PC-9 (cell line): ENCODE results near the gene PSEN1. TPM values are rescaled to one million over a fixed set of nuclear protein-coding genes. Genes with fewer than 3 reads are reported as not detected.

Experiments used
- BruUV-seq: library from RNA; stranded (reverse); fragments of 400-500 nt; replicated peaks from 2 replicates; lab custom pipeline; 2021; lab: Mats Ljungman, UMichigan
- CTCF ChIA-PET: fragments of 300-600 bp; sonication (Branson Sonifier 250); formaldehyde crosslinking; loops from one replicate; lab custom pipeline; 2022; ENCODE audit warnings: antibody characterized with exemption; lab: Charles Lee
- POLR2A ChIA-PET: fragments of 300-600 bp; sonication (Branson Sonifier 250); formaldehyde crosslinking; loops from one replicate; lab custom pipeline; 2022; ENCODE audit warnings: antibody characterized with exemption; ENCODE audit not compliant: unreplicated experiment; lab: Charles Lee
- DNase-seq, 2 experiments: peaks; one replicate each; pipeline versions ENCODE4 v3.0.0 to v3.0.0-alpha.2; 2015 to 2022; ENCODE audit warnings: mixed read lengths in 1 of 2
- H2AFZ ChIP-seq: fragments of 200-600 bp; sonication (generic); 2 replicates; pipeline ENCODE4 v1.8.1; 2017; ENCODE audit warnings: antibody characterized with exemption
- H3F3A ChIP-seq: fragments of 200-600 bp; sonication (generic); 2 replicates; pipeline ENCODE4 v1.8.1; 2017; ENCODE audit warnings: antibody characterized with exemption, mild to moderate bottlenecking, low read depth; ENCODE audit not compliant: insufficient read depth
- H3K27ac ChIP-seq: fragments of 200-600 bp; sonication (generic); 2 replicates; pipeline ENCODE4 v1.6.1; 2016; ENCODE audit warnings: mixed run types
- H3K27me3 ChIP-seq: fragments of 200-600 bp; sonication (generic); 2 replicates; pipeline ENCODE4 v1.6.1; 2016; ENCODE audit warnings: low read depth, mixed run types; ENCODE audit not compliant: insufficient read depth
- H3K36me3 ChIP-seq: fragments of 200-600 bp; sonication (generic); 2 replicates; pipeline ENCODE4 v1.6.1; 2016; ENCODE audit warnings: low read depth, mixed run types
- H3K4me1 ChIP-seq: fragments of 200-600 bp; sonication (generic); replicated peaks from 2 replicates; pipeline ENCODE4 v1.6.1; 2016; ENCODE audit warnings: mixed run types; ENCODE audit not compliant: insufficient read depth
- H3K4me2 ChIP-seq: fragments of 200-600 bp; sonication (generic); 2 replicates; pipeline ENCODE4 v1.6.1; 2017; ENCODE audit warnings: mixed run types
- H3K4me3 ChIP-seq: fragments of 200-600 bp; sonication (generic); 2 replicates; pipeline ENCODE4 v1.6.1; 2016; ENCODE audit warnings: mixed run types
- H3K79me2 ChIP-seq: fragments of 200-600 bp; sonication (generic); 2 replicates; pipeline ENCODE4 v1.6.1; 2017; ENCODE audit warnings: low read depth, mixed run types
- H3K9me2 ChIP-seq: fragments of 200-600 bp; sonication (generic); 2 replicates; pipeline ENCODE4 v1.8.1; 2017; ENCODE audit warnings: mild to moderate bottlenecking; ENCODE audit not compliant: insufficient read depth
- H3K9me3 ChIP-seq: fragments of 200-600 bp; sonication (generic); 2 replicates; pipeline ENCODE4 v1.8.1; 2016; ENCODE audit warnings: low read depth; ENCODE audit not compliant: insufficient read depth
- H4K20me1 ChIP-seq: fragments of 200-600 bp; sonication (generic); 2 replicates; pipeline ENCODE4 v1.8.1; 2017; ENCODE audit not compliant: insufficient read depth
- EZH2 ChIP-seq: fragments of 200-600 bp; sonication (generic); IDR thresholded peaks from 2 replicates; pipeline ENCODE4 v1.8.0; 2017; ENCODE audit warnings: antibody characterized with exemption, low read depth
- intact Hi-C: fragments of 100-400 bp; cut with micrococcal nuclease; formaldehyde crosslinking; loops from one replicate; pipeline ENCODE4 v1.10.0; 2022; ENCODE audit not compliant: unreplicated experiment
- total RNA-seq: library from RNA; stranded (reverse); gene quantifications from 2 replicates; pipeline ENCODE4 v1.2.3, GENCODE V29; 2021
- TF ChIP-seq, protein P1 (sequence below): fragments of 200-600 bp; sonication (generic); conservative IDR thresholded peaks from 2 replicates; pipeline ENCODE4 v1.6.1; 2017; ENCODE audit warnings: mixed run types, antibody characterized with exemption, mild to moderate bottlenecking, moderate library complexity

Gene PSEN1
- total RNA-seq, 1 experiment from 2014 or later: 44.0 TPM

GRCh38 chr14:73172500-73172899 lies 36.2 kb downstream of the PSEN1 start:
- H3K4me1 ChIP-seq: no peaks in the 10 kb centered on the region
- H3K27me3 ChIP-seq: no peaks in the 10 kb centered on the region
- H3K27ac ChIP-seq: no peak overlapping the region
- H3F3A ChIP-seq: peaks cover 14% of the 10 kb centered on the region; the same call in 1 of the 2 replicates
- CTCF ChIA-PET: interaction anchor here (0.6 to 1.7 kb wide), 2 partner anchors 273 to 299 kb away, joined by 4 to 6 read pairs; no protein-coding TSS in a partner anchor
- no TSS peak for BruUV-seq
- peaks cover 15% of the 10 kb centered on the region; the same call in 1 of the 2 replicates for H3K36me3 ChIP-seq
- H3K4me2 ChIP-seq: no peak overlapping the region
- H2AFZ ChIP-seq: no peak overlapping the region
- H3K9me3 ChIP-seq: no peaks in the 10 kb centered on the region
- no peaks in the 10 kb centered on the region for H3K9me2 ChIP-seq
- no peak for DNase-seq
- H3K4me3 ChIP-seq: no peak overlapping the region
- intact Hi-C loops: loop anchor here (5.0 to 10.0 kb wide), 2 partner anchors 112 to 550 kb away; no protein-coding TSS in a partner anchor
- POLR2A ChIA-PET: interaction anchor here (0.6 kb wide), 2 partner anchors 55 to 727 kb away, joined by 7 to 10 read pairs; no protein-coding TSS in a partner anchor
- H3K79me2 ChIP-seq: no peaks in the 10 kb centered on the region
- H4K20me1 ChIP-seq: 0 out of 2 replicates have a peak, but pooled peaks cover under 1% of the 10 kb centered on the region
- TF ChIP-seq, protein P1, sequence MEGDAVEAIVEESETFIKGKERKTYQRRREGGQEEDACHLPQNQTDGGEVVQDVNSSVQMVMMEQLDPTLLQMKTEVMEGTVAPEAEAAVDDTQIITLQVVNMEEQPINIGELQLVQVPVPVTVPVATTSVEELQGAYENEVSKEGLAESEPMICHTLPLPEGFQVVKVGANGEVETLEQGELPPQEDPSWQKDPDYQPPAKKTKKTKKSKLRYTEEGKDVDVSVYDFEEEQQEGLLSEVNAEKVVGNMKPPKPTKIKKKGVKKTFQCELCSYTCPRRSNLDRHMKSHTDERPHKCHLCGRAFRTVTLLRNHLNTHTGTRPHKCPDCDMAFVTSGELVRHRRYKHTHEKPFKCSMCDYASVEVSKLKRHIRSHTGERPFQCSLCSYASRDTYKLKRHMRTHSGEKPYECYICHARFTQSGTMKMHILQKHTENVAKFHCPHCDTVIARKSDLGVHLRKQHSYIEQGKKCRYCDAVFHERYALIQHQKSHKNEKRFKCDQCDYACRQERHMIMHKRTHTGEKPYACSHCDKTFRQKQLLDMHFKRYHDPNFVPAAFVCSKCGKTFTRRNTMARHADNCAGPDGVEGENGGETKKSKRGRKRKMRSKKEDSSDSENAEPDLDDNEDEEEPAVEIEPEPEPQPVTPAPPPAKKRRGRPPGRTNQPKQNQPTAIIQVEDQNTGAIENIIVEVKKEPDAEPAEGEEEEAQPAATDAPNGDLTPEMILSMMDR: no peak
- no peak for TF ChIP-seq EZH2

- Histone ChIP-seq H4K20me1 (no peaks in the 10 kb centered on the region), H3K4me1 (no peaks in the 10 kb centered on the region), H3K27me3 (no peaks in the 10 kb centered on the region), H3K9me2 (no peaks in the 10 kb centered on the region), H3K79me2 (no peaks in the 10 kb centered on the region), H3K9me3 (no peaks in the 10 kb centered on the region), H3K36me3 (peaks cover 15% of the 10 kb centered on the region; the same call in 1 of the 2 replicates), H3F3A (peaks cover 14% of the 10 kb centered on the region; the same call in 1 of the 2 replicates), H3K4me3 (no peak overlapping the region), H3K27ac (no peak overlapping the region), H2AFZ (no peak overlapping the region), H3K4me2 (no peak overlapping the region)
- BruUV-seq: no TSS peak
- no peak for DNase-seq
- CTCF ChIA-PET: interaction anchor here (0.6 to 1.7 kb wide), 2 partner anchors 298 to 395 kb away, joined by 3 to 6 read pairs; no protein-coding TSS in a partner anchor
- TF ChIP-seq, protein P1: peak; percentile 70
- TF ChIP-seq EZH2: no peak
- POLR2A ChIA-PET: interaction anchor here (0.6 kb wide), 1 partner anchor 23 kb away, joined by 7 read pairs; no protein-coding TSS in a partner anchor
- intact Hi-C loops: loop anchor here (1.0 to 10.0 kb wide), 3 partner anchors 112 to 549 kb away; no protein-coding TSS in a partner anchor
These were observed 36.9 kb downstream of the PSEN1 start for GRCh38 chr14:73173092-73173735.

DNA sequence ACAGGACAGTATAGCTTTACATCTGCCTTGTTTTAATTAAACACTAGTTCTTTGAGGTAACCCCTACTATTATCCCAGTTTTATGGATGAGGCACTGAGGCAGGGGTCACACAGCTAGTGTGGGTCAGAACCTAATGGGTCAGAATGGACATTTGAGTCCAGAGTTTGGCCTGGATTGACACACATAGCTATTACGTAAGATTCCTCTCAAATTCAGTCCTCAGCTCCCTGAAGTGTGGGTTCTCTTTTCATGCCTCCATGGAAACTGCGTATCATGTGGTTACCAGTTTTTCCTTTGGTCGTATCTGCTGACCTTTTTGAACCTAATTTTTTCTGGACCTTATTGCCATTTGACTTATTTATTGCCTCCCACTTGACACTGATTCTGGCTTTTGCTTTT lies 40.4 kb downstream of the PSEN1 start:
- H2AFZ ChIP-seq: no peak overlapping the region
- 0 out of 2 replicates have a peak, but pooled peaks cover 4% of the 10 kb centered on the region for H3K79me2 ChIP-seq
- H3K36me3 ChIP-seq: peaks cover 21% of the 10 kb centered on the region
- no peak overlapping the region for H3K4me2 ChIP-seq
- H3K4me1 ChIP-seq: peaks cover 13% of the 10 kb centered on the region
- no peaks in the 10 kb centered on the region for H3K9me2 ChIP-seq
- no TSS peak for BruUV-seq
- intact Hi-C loops: loop anchor here (10.0 kb wide), 1 partner anchor 108 kb away; no protein-coding TSS in a partner anchor
- DNase-seq: no peak
- CTCF ChIA-PET: no interaction called here
- no peaks in the 10 kb centered on the region for H4K20me1 ChIP-seq
- H3K27me3 ChIP-seq: no peaks in the 10 kb centered on the region
- H3K9me3 ChIP-seq: no peaks in the 10 kb centered on the region
- H3F3A ChIP-seq: peaks cover 26% of the 10 kb centered on the region
- POLR2A ChIA-PET: no interaction called here
- TF ChIP-seq, protein P1: no peak
- TF ChIP-seq EZH2: no peak
- H3K27ac ChIP-seq: no peak overlapping the region
- no peak overlapping the region for H3K4me3 ChIP-seq
